Measurements from ENCODE around the gene SND1. TPM values are rescaled to one million over a fixed set of nuclear protein-coding genes. Genes with fewer than 3 reads are reported as not detected.

Gene SND1
- total RNA-seq, 1 experiment from 2014 or later, result 139 TPM

DNA sequence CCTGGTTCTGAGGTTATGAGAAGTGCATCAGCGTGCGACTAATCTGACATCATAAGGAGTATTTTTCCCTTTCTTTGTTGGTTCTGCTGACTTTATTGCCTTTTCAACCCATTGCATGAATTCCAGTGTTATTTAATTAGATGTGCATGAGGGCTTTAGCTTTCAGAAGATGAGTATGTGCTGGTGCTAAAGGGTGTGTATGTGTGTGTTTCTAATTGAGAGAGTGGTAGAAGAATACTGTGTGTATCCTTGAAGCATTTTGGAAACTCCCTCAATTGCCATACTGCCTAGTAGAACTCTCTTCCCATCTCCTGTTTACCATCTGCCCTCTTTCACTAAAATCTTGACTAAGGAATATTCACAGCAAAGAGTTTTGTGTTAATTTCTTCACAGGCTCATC, 158.1 kb downstream of the SND1 start:
- Histone ChIP-seq H3F3A (ENCODE audit: low read length, unreplicated experiment) (no peaks in the 10 kb centered on the region), H3K27ac (ENCODE audit: low read length) (no peak overlapping the region), H3K4me2 (ENCODE audit: low read length) (no peak overlapping the region), H3K79me2 (ENCODE audit: low read length) (peaks cover 56% of the 10 kb centered on the region), H3K4me3 (ENCODE audit: low read length) (no peak overlapping the region), H3K9me2 (replicated peaks; ENCODE audit: low read length) (no peaks in the 10 kb centered on the region), H3K9ac (ENCODE audit: low read length) (no peak overlapping the region), H3K9me3 (ENCODE audit: low read length) (no peaks in the 10 kb centered on the region), H3K36me3 (ENCODE audit: low read depth, low read length) (peaks cover 17% of the 10 kb centered on the region), H2AFZ (ENCODE audit: low read length) (no peak overlapping the region), H3K27me3 (ENCODE audit: low read length) (no peaks in the 10 kb centered on the region), H3K4me1 (ENCODE audit: insufficient read depth, low read length) (no peaks in the 10 kb centered on the region), H4K20me1 (ENCODE audit: low read length) (peaks cover 5% of the 10 kb centered on the region; the same call in 1 of the 2 replicates)
- CTCF ChIA-PET, result no interaction called here
- intact Hi-C loops (cut with micrococcal nuclease), result no loop called here
- POLR2A ChIA-PET (ENCODE audit: unreplicated experiment), result no interaction called here
- TF ChIP-seq EZH2phosphoT487 (IDR thresholded peaks at IDR 0.05; ENCODE audit: borderline replicate concordance, low read length), result no peak
- no peak for TF ChIP-seq EZH2 (IDR thresholded peaks at IDR 0.05; ENCODE audit: low read length, unreplicated experiment)
- DNase-seq (no peak), ATAC-seq (no peak)
- no TSS peak for BruUV-seq (replicated peaks)

- CTCF ChIA-PET, result no interaction called here
- Histone ChIP-seq H3K4me3 (ENCODE audit: low read length) (no peak overlapping the region), H3K9me3 (ENCODE audit: low read length) (no peaks in the 10 kb centered on the region), H3K9ac (ENCODE audit: low read length) (no peak overlapping the region), H3K27me3 (ENCODE audit: low read length) (no peaks in the 10 kb centered on the region), H2AFZ (ENCODE audit: low read length) (no peak overlapping the region), H3K79me2 (ENCODE audit: low read length) (peaks cover 54% of the 10 kb centered on the region), H3K4me2 (ENCODE audit: low read length) (no peak overlapping the region), H3K36me3 (ENCODE audit: low read depth, low read length) (peaks cover 17% of the 10 kb centered on the region), H3K4me1 (ENCODE audit: insufficient read depth, low read length) (no peaks in the 10 kb centered on the region), H3K27ac (ENCODE audit: low read length) (no peak overlapping the region), H4K20me1 (ENCODE audit: low read length) (peaks cover 5% of the 10 kb centered on the region; the same call in 1 of the 2 replicates), H3F3A (ENCODE audit: low read length, unreplicated experiment) (no peaks in the 10 kb centered on the region), H3K9me2 (replicated peaks; ENCODE audit: low read length) (no peaks in the 10 kb centered on the region)
- POLR2A ChIA-PET (ENCODE audit: unreplicated experiment), result no interaction called here
- ATAC-seq (no peak), DNase-seq (no peak)
- BruUV-seq (replicated peaks), result TSS peak; percentile 6
- TF ChIP-seq EZH2 (IDR thresholded peaks at IDR 0.05; ENCODE audit: low read length, unreplicated experiment) (no peak), EZH2phosphoT487 (IDR thresholded peaks at IDR 0.05; ENCODE audit: borderline replicate concordance, low read length) (no peak)
- TF ChIP-seq, protein P1, sequence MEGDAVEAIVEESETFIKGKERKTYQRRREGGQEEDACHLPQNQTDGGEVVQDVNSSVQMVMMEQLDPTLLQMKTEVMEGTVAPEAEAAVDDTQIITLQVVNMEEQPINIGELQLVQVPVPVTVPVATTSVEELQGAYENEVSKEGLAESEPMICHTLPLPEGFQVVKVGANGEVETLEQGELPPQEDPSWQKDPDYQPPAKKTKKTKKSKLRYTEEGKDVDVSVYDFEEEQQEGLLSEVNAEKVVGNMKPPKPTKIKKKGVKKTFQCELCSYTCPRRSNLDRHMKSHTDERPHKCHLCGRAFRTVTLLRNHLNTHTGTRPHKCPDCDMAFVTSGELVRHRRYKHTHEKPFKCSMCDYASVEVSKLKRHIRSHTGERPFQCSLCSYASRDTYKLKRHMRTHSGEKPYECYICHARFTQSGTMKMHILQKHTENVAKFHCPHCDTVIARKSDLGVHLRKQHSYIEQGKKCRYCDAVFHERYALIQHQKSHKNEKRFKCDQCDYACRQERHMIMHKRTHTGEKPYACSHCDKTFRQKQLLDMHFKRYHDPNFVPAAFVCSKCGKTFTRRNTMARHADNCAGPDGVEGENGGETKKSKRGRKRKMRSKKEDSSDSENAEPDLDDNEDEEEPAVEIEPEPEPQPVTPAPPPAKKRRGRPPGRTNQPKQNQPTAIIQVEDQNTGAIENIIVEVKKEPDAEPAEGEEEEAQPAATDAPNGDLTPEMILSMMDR (conservative IDR thresholded peaks at IDR 0.05; ENCODE audit: low read depth, low read length), result no peak
- intact Hi-C loops (cut with micrococcal nuclease), result no loop called here
Measured at GRCh38 chr7:127810696-127811660, 159.0 kb downstream of the SND1 start.

DNA sequence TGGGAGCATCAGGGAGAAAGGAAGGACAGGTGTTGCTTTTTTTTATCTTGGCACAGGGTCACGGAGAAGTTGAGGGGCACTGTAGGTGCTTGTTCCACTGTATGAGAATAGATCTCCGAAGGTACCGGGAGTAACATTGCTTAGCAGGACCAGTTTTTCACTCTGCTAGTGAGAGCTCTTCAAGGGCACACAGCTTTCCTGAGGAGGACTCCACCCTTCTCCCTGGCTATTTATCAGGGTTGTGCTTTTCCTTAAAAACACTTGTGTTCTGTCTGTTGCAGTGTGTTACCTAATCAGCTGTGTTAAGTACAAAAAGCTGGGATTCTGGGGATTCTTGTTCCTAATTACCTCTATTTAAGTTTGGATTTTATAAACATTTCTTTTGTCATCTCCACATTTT, 160.5 kb downstream of the SND1 start:
- no peaks in the 10 kb centered on the region for H3K9me3 ChIP-seq (ENCODE audit: low read length)
- H3K4me2 ChIP-seq (ENCODE audit: low read length), result no peak overlapping the region
- H3K36me3 ChIP-seq (ENCODE audit: low read depth, low read length), result peaks cover 14% of the 10 kb centered on the region
- CTCF ChIA-PET, result interaction anchor here (0.5 kb wide), 1 partner anchor 74 kb away, joined by 3 read pairs; no protein-coding TSS in a partner anchor
- H3K27me3 ChIP-seq (ENCODE audit: low read length), result no peaks in the 10 kb centered on the region
- no peaks in the 10 kb centered on the region for H3F3A ChIP-seq (ENCODE audit: low read length, unreplicated experiment)
- peaks cover 5% of the 10 kb centered on the region; the same call in 1 of the 2 replicates for H4K20me1 ChIP-seq (ENCODE audit: low read length)
- H3K4me1 ChIP-seq (ENCODE audit: insufficient read depth, low read length), result no peaks in the 10 kb centered on the region
- H2AFZ ChIP-seq (ENCODE audit: low read length), result no peak overlapping the region
- DNase-seq (no peak), ATAC-seq (no peak)
- BruUV-seq (replicated peaks), result no TSS peak
- no peak overlapping the region for H3K27ac ChIP-seq (ENCODE audit: low read length)
- no peaks in the 10 kb centered on the region for H3K9me2 ChIP-seq (replicated peaks; ENCODE audit: low read length)
- POLR2A ChIA-PET (ENCODE audit: unreplicated experiment), result no interaction called here
- H3K4me3 ChIP-seq (ENCODE audit: low read length), result no peak overlapping the region
- no peak overlapping the region for H3K9ac ChIP-seq (ENCODE audit: low read length)
- peaks cover 60% of the 10 kb centered on the region for H3K79me2 ChIP-seq (ENCODE audit: low read length)
- TF ChIP-seq, protein P1 (conservative IDR thresholded peaks at IDR 0.05; ENCODE audit: low read depth, low read length), result no peak
- no peak for TF ChIP-seq EZH2phosphoT487 (IDR thresholded peaks at IDR 0.05; ENCODE audit: borderline replicate concordance, low read length)
- TF ChIP-seq EZH2 (IDR thresholded peaks at IDR 0.05; ENCODE audit: low read length, unreplicated experiment), result no peak
- intact Hi-C loops (cut with micrococcal nuclease), result no loop called here

Data from PC-3 (cell line).